Endothelial cell of umbilical vein (primary cell): ENCODE data around the gene MTF1.
"Not testable (repeated sequence)": the region's sequence is repeated elsewhere in the genome, so short reads cannot be mapped to it uniquely, and the experiment has no call there.

Source experiments
- EZH2 ChIP-seq: IDR thresholded peaks from 2 replicates; pipeline ENCODE4 v1.6.1; 2012; ENCODE audit warnings: borderline replicate concordance, low read depth, mild to moderate bottlenecking, moderate library complexity, low read length, inconsistent platforms; ENCODE audit not compliant: severe bottlenecking
- GATA2 ChIP-seq: IDR thresholded peaks from 2 replicates; pipeline ENCODE4 v1.7.0; 2011; ENCODE audit warnings: low read depth, mild to moderate bottlenecking, moderate library complexity, mixed read lengths, low read length; ENCODE audit not compliant: insufficient read length, insufficient read depth
- JUN ChIP-seq: IDR thresholded peaks from 2 replicates; pipeline ENCODE4 v1.6.1; 2011; ENCODE audit warnings: borderline replicate concordance, low read depth; ENCODE audit not compliant: insufficient read length, insufficient read depth
- POLR2A ChIP-seq: IDR thresholded peaks from 2 replicates; pipeline ENCODE4 v1.6.1; 2012; ENCODE audit warnings: low read depth, mild to moderate bottlenecking, control low read depth, low read length
- POLR2AphosphoS5 ChIP-seq: IDR thresholded peaks from 2 replicates; pipeline ENCODE4 v1.6.1; 2012; ENCODE audit warnings: low read depth, mild to moderate bottlenecking, control low read depth, low read length, moderate library complexity; ENCODE audit not compliant: insufficient read depth
- TF ChIP-seq, protein P1 (sequence below), 2 donors: IDR thresholded peaks; 1 replicate in 1 of 2; 2 replicates in 1 of 2; pipeline ENCODE4 v1.5.1; 2011; ENCODE audit warnings: low read length in 2 of 2, mild to moderate bottlenecking in 2 of 2, moderate library complexity in 2 of 2, control low read depth in 1 of 2, inconsistent platforms in 1 of 2, low read depth in 1 of 2; ENCODE audit not compliant: insufficient read depth in 1 of 2; ENCODE audit errors: extremely low read depth in 1 of 2
- TF ChIP-seq, protein P2 (sequence below): IDR thresholded peaks from 2 replicates; pipeline ENCODE4 v1.6.1; 2011; ENCODE audit not compliant: insufficient read depth, insufficient read length

DNA sequence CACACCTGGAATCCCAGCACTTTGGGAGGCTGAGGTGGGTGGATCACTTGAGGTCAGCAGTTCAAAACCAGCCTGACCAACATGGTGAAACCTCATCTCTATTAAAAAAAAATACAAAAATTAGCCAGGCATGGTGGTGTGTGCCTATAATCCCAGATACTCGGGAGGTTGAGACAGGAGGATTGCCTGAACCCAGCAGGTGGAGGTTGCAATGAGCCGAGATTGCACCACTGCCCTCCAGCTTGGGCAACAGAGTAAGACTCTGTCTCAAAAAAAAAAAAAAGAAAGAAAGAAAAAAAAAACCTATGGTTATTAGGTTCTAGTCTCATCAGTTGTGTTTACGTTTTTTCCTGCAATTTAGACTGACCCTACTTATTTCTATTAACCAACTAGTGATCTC, 47.2 kb upstream of the MTF1 start:
- TF ChIP-seq, protein P1, sequence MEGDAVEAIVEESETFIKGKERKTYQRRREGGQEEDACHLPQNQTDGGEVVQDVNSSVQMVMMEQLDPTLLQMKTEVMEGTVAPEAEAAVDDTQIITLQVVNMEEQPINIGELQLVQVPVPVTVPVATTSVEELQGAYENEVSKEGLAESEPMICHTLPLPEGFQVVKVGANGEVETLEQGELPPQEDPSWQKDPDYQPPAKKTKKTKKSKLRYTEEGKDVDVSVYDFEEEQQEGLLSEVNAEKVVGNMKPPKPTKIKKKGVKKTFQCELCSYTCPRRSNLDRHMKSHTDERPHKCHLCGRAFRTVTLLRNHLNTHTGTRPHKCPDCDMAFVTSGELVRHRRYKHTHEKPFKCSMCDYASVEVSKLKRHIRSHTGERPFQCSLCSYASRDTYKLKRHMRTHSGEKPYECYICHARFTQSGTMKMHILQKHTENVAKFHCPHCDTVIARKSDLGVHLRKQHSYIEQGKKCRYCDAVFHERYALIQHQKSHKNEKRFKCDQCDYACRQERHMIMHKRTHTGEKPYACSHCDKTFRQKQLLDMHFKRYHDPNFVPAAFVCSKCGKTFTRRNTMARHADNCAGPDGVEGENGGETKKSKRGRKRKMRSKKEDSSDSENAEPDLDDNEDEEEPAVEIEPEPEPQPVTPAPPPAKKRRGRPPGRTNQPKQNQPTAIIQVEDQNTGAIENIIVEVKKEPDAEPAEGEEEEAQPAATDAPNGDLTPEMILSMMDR (IDR thresholded peaks at IDR 0.05; ENCODE audit: extremely low read depth in 1 of 2, insufficient read depth in 1 of 2, low read depth in 1 of 2, low read length in 2 of 2) = not testable (repeated sequence)
- TF ChIP-seq POLR2A, EZH2, POLR2AphosphoS5, GATA2, JUN: not testable (repeated sequence)
- TF ChIP-seq, protein P2, sequence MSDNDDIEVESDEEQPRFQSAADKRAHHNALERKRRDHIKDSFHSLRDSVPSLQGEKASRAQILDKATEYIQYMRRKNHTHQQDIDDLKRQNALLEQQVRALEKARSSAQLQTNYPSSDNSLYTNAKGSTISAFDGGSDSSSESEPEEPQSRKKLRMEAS = not testable (repeated sequence)
